RWPE1 (cell line): ENCODE data around the gene NCAM2.
A peak's percentile ranks its signal among the peaks of the same experiment; 100 is the strongest.

Source experiments
- CTCF ChIA-PET: fragments of 350-600 bp; sonication (Branson Sonifier 250); formaldehyde crosslinking; extraction: SDS; loops from one replicate; lab custom pipeline; 2021; lab: Yijun Ruan, JAX
- POLR2A ChIA-PET: fragments of 400-600 bp; formaldehyde crosslinking; extraction: SDS; loops from one replicate; lab custom pipeline; 2020; ENCODE audit warnings: antibody characterized with exemption; ENCODE audit not compliant: low non-redundant PET; lab: Yijun Ruan, JAX
- DNase-seq: peaks from one replicate; pipeline ENCODE4 v3.0.0; 2012; ENCODE audit warnings: low spot score
- H3K27ac ChIP-seq: fragments of 450-650 bp; 2 replicates; pipeline ENCODE4 v1.5.1; 2017
- CTCF ChIP-seq: fragments of 450-650 bp; conservative IDR thresholded peaks from 2 replicates; pipeline ENCODE4 v1.5.1; 2017; ENCODE audit warnings: low read depth, mild to moderate bottlenecking

Gene NCAM2

DNA sequence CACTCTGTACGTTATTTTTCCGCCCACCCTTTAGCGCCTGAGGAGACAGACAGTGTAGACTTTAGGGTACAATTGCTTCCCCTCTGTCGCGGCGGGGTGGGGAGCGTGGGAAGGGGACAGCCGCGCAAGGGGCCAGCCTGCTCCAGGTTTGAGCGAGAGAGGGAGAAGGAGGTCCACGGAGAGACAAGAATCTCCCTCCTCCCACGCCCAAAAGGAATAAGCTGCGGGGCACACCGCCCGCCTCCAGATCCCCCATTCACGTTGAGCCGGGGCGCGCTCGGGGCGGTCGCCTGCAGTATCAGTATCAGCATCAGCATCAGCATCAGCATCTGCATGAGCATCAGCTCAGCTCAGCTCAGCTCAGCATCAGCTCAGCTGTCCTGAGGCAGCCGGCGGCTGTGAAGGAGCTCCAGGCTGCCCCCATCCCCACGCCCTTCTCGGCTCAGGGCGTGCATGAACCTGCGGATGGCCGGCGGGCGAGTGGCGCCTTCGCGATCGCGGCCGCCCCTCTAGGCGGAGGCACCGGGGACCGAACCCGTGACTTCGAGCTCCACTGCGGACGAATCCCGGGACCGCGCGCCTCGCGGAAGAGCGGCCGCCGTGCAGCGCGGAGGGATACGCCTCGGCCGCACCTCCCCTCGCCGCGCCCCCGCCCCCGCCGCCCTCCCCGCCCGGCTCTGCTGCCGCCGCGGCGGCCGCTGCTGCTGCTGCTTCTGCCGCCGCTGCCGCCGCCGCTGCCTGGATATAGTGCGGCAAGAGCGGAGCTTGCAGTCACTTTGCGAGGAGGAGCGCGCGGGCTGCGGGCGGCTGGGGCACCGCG lies at the start of gene NCAM2:
Gene NCAM2 (plus strand): TSS at position 774 of the 820 bp plus-strand sequence.
- POLR2A ChIA-PET = no interaction called here
- DNase-seq = peak; percentile 38
- TF ChIP-seq CTCF = no peak
- CTCF ChIA-PET = interaction anchor here (0.5 to 0.7 kb wide), 2 partner anchors 376 to 1425 kb away, joined by 3 to 4 read pairs; no protein-coding TSS in a partner anchor
- H3K27ac ChIP-seq = no peak within 1 kb of the TSS

GRCh38 chr21:20949884-20950283 lies 48.3 kb upstream of the NCAM2 start:
- POLR2A ChIA-PET = no interaction called here
- no peak overlapping the region for H3K27ac ChIP-seq
- no peak for DNase-seq
- CTCF ChIA-PET = no interaction called here
- no peak for TF ChIP-seq CTCF

- DNase-seq = no peak
- TF ChIP-seq CTCF = no peak
- ChIA-PET CTCF (interaction anchor here (0.7 kb wide), 1 partner anchor 531 kb away, joined by 3 read pairs; no protein-coding TSS in a partner anchor), POLR2A (no interaction called here)
- no peak overlapping the region for H3K27ac ChIP-seq
Measured at GRCh38 chr21:20965816-20966215, 32.4 kb upstream of the NCAM2 start.

- POLR2A ChIA-PET = no interaction called here
- no peak overlapping the region for H3K27ac ChIP-seq
- TF ChIP-seq CTCF = no peak
- CTCF ChIA-PET = no interaction called here
- DNase-seq = no peak
Measured at GRCh38 chr21:20968391-20968790, 29.8 kb upstream of the NCAM2 start.

- no peak overlapping the region for H3K27ac ChIP-seq
- ChIA-PET POLR2A (no interaction called here), CTCF (interaction anchor here (0.6 kb wide), 1 partner anchor 531 kb away, joined by 3 read pairs; no protein-coding TSS in a partner anchor)
- no peak for DNase-seq
- TF ChIP-seq CTCF = no peak
Measured at GRCh38 chr21:20970691-20971090, 27.5 kb upstream of the NCAM2 start.

DNA sequence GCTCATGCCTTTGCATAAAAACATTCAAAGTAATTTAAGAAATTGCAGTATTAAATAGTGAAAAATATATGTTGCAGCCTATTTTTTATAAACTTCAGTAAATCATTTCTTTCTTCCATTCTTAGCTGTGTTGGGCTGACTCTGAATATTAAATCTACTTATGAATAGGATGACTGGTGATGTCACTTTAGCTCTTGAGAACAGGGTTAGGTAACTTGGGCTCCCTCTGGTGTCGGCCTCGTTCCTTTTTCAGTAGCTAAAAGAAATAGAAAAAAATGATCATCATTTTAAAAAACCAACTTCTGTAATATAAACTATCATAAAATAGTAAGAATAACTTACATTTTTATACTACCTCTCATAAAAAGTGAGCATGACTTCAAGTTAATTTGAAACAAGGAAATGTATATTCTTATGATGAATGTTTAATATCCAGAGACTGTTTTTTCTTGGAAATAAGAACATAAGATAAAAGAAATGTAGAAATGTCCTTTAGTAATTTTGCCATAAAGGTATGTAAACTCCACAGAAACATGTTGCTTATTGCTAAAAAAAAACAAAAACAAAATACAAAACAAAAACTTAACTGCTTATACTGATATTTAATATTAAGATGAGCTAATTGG lies 26.8 kb upstream of the NCAM2 start:
- CTCF ChIA-PET = interaction anchor here (0.5 to 0.7 kb wide), 6 partner anchors 276 to 1694 kb away, joined by 3 to 5 read pairs (median 3); no protein-coding TSS in a partner anchor
- POLR2A ChIA-PET = no interaction called here
- peak; percentile 44 for TF ChIP-seq CTCF
- H3K27ac ChIP-seq = no peak overlapping the region
- DNase-seq = peak; percentile 40
